GM19351 (cell line): Measurements from ENCODE around the gene NFIA.
A peak's percentile ranks its signal among the peaks of the same experiment; 100 is the strongest.
"Not testable (repeated sequence)": the region's sequence is repeated elsewhere in the genome, so short reads cannot be mapped to it uniquely, and the experiment has no call there.

Experiments used
- ATAC-seq: cut with Tn5 transposase; IDR thresholded peaks from one replicate; pipeline ENCODE4 v1.9.1; 2021; ENCODE audit warnings: mild to moderate bottlenecking, moderate library complexity; ENCODE audit not compliant: unreplicated experiment

The NFIA gene

GRCh38 chr1:61058483-61059245 lies 23.7 kb upstream of the NFIA start:
- no peak for ATAC-seq

GRCh38 chr1:61061601-61062000 lies 20.8 kb upstream of the NFIA start:
- ATAC-seq = not testable (repeated sequence)

- no peak for ATAC-seq
Observed at GRCh38 chr1:61064673-61065072, 17.7 kb upstream of the NFIA start.

GRCh38 chr1:61067446-61068019 lies 14.8 kb upstream of the NFIA start:
- no peak for ATAC-seq

- ATAC-seq = no peak
Observed at GRCh38 chr1:61070054-61070453, 12.3 kb upstream of the NFIA start.

- no peak for ATAC-seq
Observed at GRCh38 chr1:61071205-61072130, 10.9 kb upstream of the NFIA start.

- ATAC-seq = no peak
Observed at GRCh38 chr1:61073871-61074270, 8.5 kb upstream of the NFIA start.

GRCh38 chr1:61075833-61076232 lies 6.5 kb upstream of the NFIA start:
- ATAC-seq = not testable (repeated sequence)

GRCh38 chr1:61076728-61077675 lies 5.4 kb upstream of the NFIA start:
- peak; percentile 82 for ATAC-seq

- ATAC-seq = peak; percentile 55
Observed at GRCh38 chr1:61077676-61078541, 4.5 kb upstream of the NFIA start.

- ATAC-seq = no peak
Observed at GRCh38 chr1:61078618-61079295, 3.6 kb upstream of the NFIA start.

GRCh38 chr1:61079296-61079897 lies 3.0 kb upstream of the NFIA start:
- ATAC-seq = no peak

GRCh38 chr1:61079898-61080336 lies 2.4 kb upstream of the NFIA start:
- no peak for ATAC-seq

GRCh38 chr1:61080413-61081143 lies 1.8 kb upstream of the NFIA start:
- no peak for ATAC-seq

- ATAC-seq = no peak
Observed at GRCh38 chr1:61081144-61081685, 1.1 kb upstream of the NFIA start.

GRCh38 chr1:61081686-61082310 lies 563 bp upstream of the NFIA start:
- ATAC-seq = no peak
